Measurements from ENCODE around the gene ETDC.
A peak's percentile ranks its signal among the peaks of the same experiment; 100 is the strongest.

The ETDC gene

GRCh38 chrX:135328421-135329005 is 19.2 kb downstream of the ETDC start:
- no peak for TF ChIP-seq CTCF (IDR thresholded peaks at IDR 0.05)
- no peak overlapping the region for H3K27ac ChIP-seq
- no peaks in the 10 kb centered on the region for H3K4me1 ChIP-seq (ENCODE audit: control insufficient read depth in 1 of 2, insufficient read depth in 1 of 2, low read depth in 1 of 2, low read length in 1 of 2)
- H3K36me3 ChIP-seq = no peaks in the 10 kb centered on the region
- H3K9me3 ChIP-seq = no peaks in the 10 kb centered on the region
- no peaks in the 10 kb centered on the region for H3K27me3 ChIP-seq
- H3K4me3 ChIP-seq (ENCODE audit: low read depth in 1 of 2, low read length in 1 of 2) = no peak overlapping the region

- Histone ChIP-seq H3K27me3 (no peaks in the 10 kb centered on the region), H3K9me3 (no peaks in the 10 kb centered on the region), H3K4me3 (ENCODE audit: low read depth in 1 of 2, low read length in 1 of 2) (no peak overlapping the region), H3K4me1 (ENCODE audit: control insufficient read depth in 1 of 2, insufficient read depth in 1 of 2, low read depth in 1 of 2, low read length in 1 of 2) (no peaks in the 10 kb centered on the region), H3K27ac (no peak overlapping the region), H3K36me3 (no peaks in the 10 kb centered on the region)
- no peak for TF ChIP-seq CTCF (IDR thresholded peaks at IDR 0.05)
These were observed 21.4 kb downstream of the ETDC start for GRCh38 chrX:135330706-135331105.

GRCh38 chrX:135331525-135331924 is 22.2 kb downstream of the ETDC start:
- H3K36me3 ChIP-seq = no peaks in the 10 kb centered on the region
- H3K9me3 ChIP-seq = no peaks in the 10 kb centered on the region
- H3K4me3 ChIP-seq (ENCODE audit: low read depth in 1 of 2, low read length in 1 of 2) = no peak overlapping the region
- H3K27me3 ChIP-seq = no peaks in the 10 kb centered on the region
- no peak for TF ChIP-seq CTCF (IDR thresholded peaks at IDR 0.05)
- no peak overlapping the region for H3K27ac ChIP-seq
- no peaks in the 10 kb centered on the region for H3K4me1 ChIP-seq (ENCODE audit: control insufficient read depth in 1 of 2, insufficient read depth in 1 of 2, low read depth in 1 of 2, low read length in 1 of 2)

- peaks cover 65 to 72% of the 10 kb centered on the region in 2 experiments for H3K4me1 ChIP-seq (ENCODE audit: control insufficient read depth in 1 of 2, insufficient read depth in 1 of 2, low read depth in 1 of 2, low read length in 1 of 2)
These were observed 31.6 kb downstream of the ETDC start for GRCh38 chrX:135340831-135341230.

GRCh38 chrX:135345107-135345589 is 35.9 kb downstream of the ETDC start:
- peak overlapping the region; percentile 91 for H3K27ac ChIP-seq
- peaks cover 42 to 53% of the 10 kb centered on the region in 2 experiments for H3K4me1 ChIP-seq (ENCODE audit: control insufficient read depth in 1 of 2, insufficient read depth in 1 of 2, low read depth in 1 of 2, low read length in 1 of 2)
- no peak for TF ChIP-seq CTCF (IDR thresholded peaks at IDR 0.05)
- H3K4me3 ChIP-seq (ENCODE audit: low read depth in 1 of 2, low read length in 1 of 2) = peak overlapping the region; percentile 75 to 77
- H3K9me3 ChIP-seq = no peaks in the 10 kb centered on the region
- H3K36me3 ChIP-seq = peaks cover 2% of the 10 kb centered on the region
- H3K27me3 ChIP-seq = no peaks in the 10 kb centered on the region

More at GRCh38 chrX:135340831-135341230, 31.6 kb downstream of the ETDC start:
- no peak for TF ChIP-seq CTCF (IDR thresholded peaks at IDR 0.05)
- Histone ChIP-seq H3K4me3 (ENCODE audit: low read depth in 1 of 2, low read length in 1 of 2) (no peak overlapping the region), H3K36me3 (no peaks in the 10 kb centered on the region), H3K27ac (no peak overlapping the region), H3K9me3 (no peaks in the 10 kb centered on the region), H3K27me3 (no peaks in the 10 kb centered on the region)
